Measurements from ENCODE around the gene PPARA. TPM values are rescaled to one million over a fixed set of nuclear protein-coding genes. Genes with fewer than 3 reads are reported as not detected.

The PPARA gene
- 10 to 100 TPM; 18.7 to 53.8 (median 32.0) TPM for total RNA-seq

DNA sequence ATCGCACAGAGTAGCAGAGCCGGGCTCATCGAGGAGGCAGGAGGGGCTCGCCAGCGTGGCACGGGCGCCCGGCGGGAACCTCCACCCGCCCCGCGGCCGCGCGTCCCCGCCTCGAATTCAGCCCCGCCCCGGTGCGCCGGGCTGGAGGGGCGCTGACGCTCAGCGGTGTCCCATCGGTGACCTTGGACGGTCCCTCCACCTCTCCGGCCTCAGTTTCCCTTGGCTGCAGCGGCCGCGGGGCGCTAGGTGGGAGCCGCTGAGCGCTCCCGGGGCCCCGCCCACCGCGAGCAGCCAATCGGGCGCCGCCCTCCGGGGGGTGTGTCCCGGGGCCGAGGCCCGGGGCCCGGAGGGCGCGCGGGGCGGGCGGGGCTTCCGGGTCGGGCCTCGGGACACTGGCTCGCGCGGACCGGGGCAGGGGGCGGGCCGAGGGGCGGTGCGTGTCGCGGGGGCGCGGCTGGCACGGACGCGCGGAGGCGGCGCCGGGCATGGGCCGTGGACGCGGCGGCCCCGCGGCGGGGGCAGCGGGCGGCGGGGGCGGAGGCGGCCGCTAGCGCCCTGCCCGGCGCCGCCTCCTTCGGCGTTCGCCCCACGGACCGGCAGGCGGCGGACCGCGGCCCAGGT is at the start of gene PPARA:
Gene PPARA (plus strand): TSS at position 493 of the 621 bp plus-strand sequence. CDS start 47,858 bp downstream, outside the sequence.
- no peaks in the 10 kb centered on the region for H3K9me3 ChIP-seq
- H3K4me3 ChIP-seq = peak within 1 kb of the TSS; percentile 78
- TF ChIP-seq POLR2A (IDR thresholded peaks at IDR 0.05) = peak in 1 of 2 donors; percentile 20
- TF ChIP-seq, protein P1, sequence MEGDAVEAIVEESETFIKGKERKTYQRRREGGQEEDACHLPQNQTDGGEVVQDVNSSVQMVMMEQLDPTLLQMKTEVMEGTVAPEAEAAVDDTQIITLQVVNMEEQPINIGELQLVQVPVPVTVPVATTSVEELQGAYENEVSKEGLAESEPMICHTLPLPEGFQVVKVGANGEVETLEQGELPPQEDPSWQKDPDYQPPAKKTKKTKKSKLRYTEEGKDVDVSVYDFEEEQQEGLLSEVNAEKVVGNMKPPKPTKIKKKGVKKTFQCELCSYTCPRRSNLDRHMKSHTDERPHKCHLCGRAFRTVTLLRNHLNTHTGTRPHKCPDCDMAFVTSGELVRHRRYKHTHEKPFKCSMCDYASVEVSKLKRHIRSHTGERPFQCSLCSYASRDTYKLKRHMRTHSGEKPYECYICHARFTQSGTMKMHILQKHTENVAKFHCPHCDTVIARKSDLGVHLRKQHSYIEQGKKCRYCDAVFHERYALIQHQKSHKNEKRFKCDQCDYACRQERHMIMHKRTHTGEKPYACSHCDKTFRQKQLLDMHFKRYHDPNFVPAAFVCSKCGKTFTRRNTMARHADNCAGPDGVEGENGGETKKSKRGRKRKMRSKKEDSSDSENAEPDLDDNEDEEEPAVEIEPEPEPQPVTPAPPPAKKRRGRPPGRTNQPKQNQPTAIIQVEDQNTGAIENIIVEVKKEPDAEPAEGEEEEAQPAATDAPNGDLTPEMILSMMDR (IDR thresholded peaks at IDR 0.05) = no peak
- H3K4me1 ChIP-seq = peaks cover 48% of the 10 kb centered on the region
- peak within 1 kb of the TSS; percentile 89 for H3K27ac ChIP-seq
- peak; percentile 91 to 93 for DNase-seq (ENCODE audit: low spot score in 2 of 2)
- no peaks in the 10 kb centered on the region for H3K27me3 ChIP-seq
- WGBS = 0% methylated on average over 1 of the region's 98 CpGs
- peaks cover 6% of the 10 kb centered on the region for H3K36me3 ChIP-seq

DNA sequence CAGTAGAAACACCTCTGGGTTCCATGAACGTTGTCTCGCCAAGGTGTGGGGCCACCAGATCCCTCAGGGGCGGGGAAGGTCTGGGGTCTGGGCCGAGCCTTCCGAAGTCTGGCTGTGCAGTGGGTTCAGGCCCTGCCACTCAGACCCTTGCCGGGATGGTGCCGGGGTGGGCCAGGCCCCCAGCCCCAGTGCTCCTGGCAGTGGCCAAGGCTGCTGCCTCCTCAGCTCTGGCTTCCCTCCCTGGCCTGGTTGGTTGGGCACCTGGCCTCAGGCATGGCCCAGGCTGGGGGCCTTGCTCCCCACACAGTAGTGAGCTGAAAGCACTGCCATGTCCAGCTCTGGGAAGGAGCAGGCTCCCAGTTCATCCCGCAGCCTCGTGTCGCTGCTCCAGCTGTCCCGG is 48.2 kb upstream of the PPARA start:
- Histone ChIP-seq H3K36me3 (peaks cover 72% of the 10 kb centered on the region), H3K27me3 (no peaks in the 10 kb centered on the region), H3K27ac (peak overlapping the region; percentile 92), H3K4me3 (no peak overlapping the region), H3K9me3 (no peaks in the 10 kb centered on the region), H3K4me1 (peaks cover 99% of the 10 kb centered on the region)
- TF ChIP-seq POLR2AphosphoS5 (IDR thresholded peaks at IDR 0.05) (no peak), POLR2A (IDR thresholded peaks at IDR 0.05) (no peak), EP300 (IDR thresholded peaks at IDR 0.05) (no peak)
- TF ChIP-seq, protein P1 (IDR thresholded peaks at IDR 0.05) = no peak
- DNase-seq (ENCODE audit: low spot score in 2 of 2) = no peak
- WGBS = no CpG with 5 or more reads among the region's 11 CpGs

DNA sequence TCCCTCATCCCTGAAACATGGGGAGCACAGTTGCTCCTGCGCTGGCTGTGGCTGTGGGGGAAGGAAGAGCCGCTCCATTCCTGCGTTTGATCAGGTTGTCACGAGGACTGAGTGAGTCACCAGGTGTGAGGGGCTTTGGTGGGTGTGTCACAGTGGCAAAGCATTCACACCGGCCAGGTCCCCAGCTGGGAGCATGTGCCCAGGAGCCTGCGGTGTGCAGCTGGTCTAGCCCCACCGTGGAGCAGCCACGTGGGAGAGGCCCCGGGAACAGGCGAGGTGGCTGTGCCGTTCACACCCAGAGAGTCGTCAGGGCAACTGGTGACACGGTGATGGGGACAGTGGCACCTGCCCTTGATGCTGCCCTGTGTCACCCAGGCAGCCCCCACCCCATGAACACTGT is 47.6 kb upstream of the PPARA start:
- H3K27ac ChIP-seq = peak overlapping the region; percentile 92
- H3K36me3 ChIP-seq = peaks cover 71% of the 10 kb centered on the region
- H3K27me3 ChIP-seq = no peaks in the 10 kb centered on the region
- peaks cover 99% of the 10 kb centered on the region for H3K4me1 ChIP-seq
- no peak for DNase-seq (ENCODE audit: low spot score in 2 of 2)
- WGBS = 43% methylated on average over 10 of the region's 13 CpGs
- no peak for TF ChIP-seq POLR2AphosphoS5 (IDR thresholded peaks at IDR 0.05)
- TF ChIP-seq POLR2A (IDR thresholded peaks at IDR 0.05) = no peak
- TF ChIP-seq, protein P1 (IDR thresholded peaks at IDR 0.05) = no peak
- no peak for TF ChIP-seq EP300 (IDR thresholded peaks at IDR 0.05)
- H3K9me3 ChIP-seq = no peaks in the 10 kb centered on the region
- H3K4me3 ChIP-seq = no peak overlapping the region

DNA sequence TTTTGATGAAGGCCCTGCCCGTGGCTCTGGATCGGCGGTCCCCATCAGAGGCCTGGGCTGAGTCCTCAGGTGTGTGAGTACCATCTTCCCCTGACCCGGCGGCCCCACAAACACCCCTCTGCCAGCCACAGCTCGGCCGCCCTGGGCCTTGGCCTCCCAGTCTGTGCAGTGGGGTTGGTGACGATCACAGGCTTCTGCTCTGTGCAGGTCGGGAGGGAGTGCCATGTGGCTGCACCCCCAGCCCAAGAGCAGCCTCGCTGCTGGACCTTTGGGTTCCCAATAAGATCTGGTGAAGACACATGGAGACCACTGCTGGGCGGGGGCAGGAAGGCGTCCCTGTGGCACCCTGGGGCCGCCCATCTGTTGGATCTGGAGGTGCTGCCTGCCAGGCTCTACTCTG is 47.1 kb upstream of the PPARA start:
- WGBS = 62% methylated on average over 3 of the region's 13 CpGs
- peaks cover 67% of the 10 kb centered on the region for H3K36me3 ChIP-seq
- TF ChIP-seq EP300 (IDR thresholded peaks at IDR 0.05) (no peak), POLR2A (IDR thresholded peaks at IDR 0.05) (no peak), POLR2AphosphoS5 (IDR thresholded peaks at IDR 0.05) (no peak)
- TF ChIP-seq, protein P1 (IDR thresholded peaks at IDR 0.05) = no peak
- H3K9me3 ChIP-seq = no peaks in the 10 kb centered on the region
- peaks cover 99% of the 10 kb centered on the region for H3K4me1 ChIP-seq
- H3K4me3 ChIP-seq = no peak overlapping the region
- no peak for DNase-seq (ENCODE audit: low spot score in 2 of 2)
- H3K27ac ChIP-seq = peak overlapping the region; percentile 92
- no peaks in the 10 kb centered on the region for H3K27me3 ChIP-seq

DNA sequence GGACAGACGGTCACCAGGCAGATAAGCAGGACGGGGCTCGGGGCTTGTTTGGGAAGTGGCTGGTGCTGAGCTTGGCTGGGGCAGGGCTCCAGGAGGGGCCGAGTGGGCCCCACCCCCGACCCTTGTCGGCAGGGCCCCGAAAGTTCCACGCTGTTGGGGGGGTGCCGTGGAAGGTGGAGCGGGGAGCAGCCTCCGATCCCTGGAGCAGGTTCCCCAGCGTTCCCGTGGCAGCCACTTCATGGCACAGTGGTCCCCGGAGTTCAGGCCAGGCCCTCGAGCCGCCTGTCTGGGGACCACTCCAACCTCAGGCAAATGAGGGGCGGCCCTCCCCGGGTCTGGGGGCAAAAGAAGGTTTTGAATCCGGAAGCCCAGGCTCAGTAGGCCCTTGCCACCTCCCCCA is 46.7 kb upstream of the PPARA start:
- no peak for DNase-seq (ENCODE audit: low spot score in 2 of 2)
- H3K27me3 ChIP-seq = no peaks in the 10 kb centered on the region
- WGBS = 67% methylated on average over 8 of the region's 19 CpGs
- TF ChIP-seq, protein P1 (IDR thresholded peaks at IDR 0.05) = no peak
- TF ChIP-seq POLR2A (IDR thresholded peaks at IDR 0.05) = no peak
- no peak overlapping the region for H3K4me3 ChIP-seq
- H3K36me3 ChIP-seq = peaks cover 62% of the 10 kb centered on the region
- peaks cover 100% of the 10 kb centered on the region for H3K4me1 ChIP-seq
- H3K27ac ChIP-seq = peak overlapping the region; percentile 92
- no peaks in the 10 kb centered on the region for H3K9me3 ChIP-seq
